Esophagus squamous epithelium (tissue), 4 donors: Measurements from ENCODE around the gene MTMR3.

Experiments
- POLR2A ChIP-seq, 4 donors: fragments of 450-650 bp; IDR thresholded peaks; one replicate each; pipeline ENCODE4 v1.6.1; 2017; ENCODE audit warnings: antibody characterized with exemption in 4 of 4, mild to moderate bottlenecking in 4 of 4, moderate library complexity in 3 of 4
- TF ChIP-seq, protein P1 (sequence below), 6 experiments: fragments of 450-650 bp in 4 of 6; fragments of 200-600 bp in 2 of 6; sonication (generic) in 2 of 6; IDR thresholded peaks; one replicate each; pipeline ENCODE4 v1.5.1; 2016 to 2019; ENCODE audit warnings: antibody characterized with exemption in 6 of 6, mild to moderate bottlenecking in 4 of 6, moderate library complexity in 4 of 6

DNA sequence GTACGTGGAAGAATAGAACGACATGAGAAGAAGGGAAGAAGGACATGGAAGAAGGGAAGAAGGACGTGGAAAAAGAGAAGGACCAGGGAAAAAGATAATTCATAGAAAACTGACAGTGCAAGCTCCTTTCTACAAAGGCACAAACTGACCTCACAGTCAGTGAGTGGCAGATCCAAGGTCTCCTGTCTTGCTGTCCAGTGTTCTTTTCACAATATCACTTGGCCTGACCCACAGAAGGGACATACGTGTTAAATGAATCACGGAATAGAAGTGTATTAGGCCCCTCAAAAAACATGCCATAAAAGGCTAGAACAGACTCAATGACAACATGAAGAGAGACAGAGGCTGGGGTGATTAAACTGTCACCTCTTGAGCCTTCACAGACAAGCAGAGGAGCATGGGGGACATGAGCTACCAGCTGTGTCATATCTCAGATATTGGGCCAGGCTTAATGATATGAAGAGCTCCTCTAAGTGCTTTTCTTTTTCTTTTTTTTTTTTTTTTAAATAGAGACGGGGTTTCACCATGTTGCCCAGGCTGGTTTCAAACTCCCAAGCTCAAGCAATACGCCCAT lies 49.5 kb upstream of the MTMR3 start:
- TF ChIP-seq POLR2A (IDR thresholded peaks at IDR 0.05): no peak
- TF ChIP-seq, protein P1, sequence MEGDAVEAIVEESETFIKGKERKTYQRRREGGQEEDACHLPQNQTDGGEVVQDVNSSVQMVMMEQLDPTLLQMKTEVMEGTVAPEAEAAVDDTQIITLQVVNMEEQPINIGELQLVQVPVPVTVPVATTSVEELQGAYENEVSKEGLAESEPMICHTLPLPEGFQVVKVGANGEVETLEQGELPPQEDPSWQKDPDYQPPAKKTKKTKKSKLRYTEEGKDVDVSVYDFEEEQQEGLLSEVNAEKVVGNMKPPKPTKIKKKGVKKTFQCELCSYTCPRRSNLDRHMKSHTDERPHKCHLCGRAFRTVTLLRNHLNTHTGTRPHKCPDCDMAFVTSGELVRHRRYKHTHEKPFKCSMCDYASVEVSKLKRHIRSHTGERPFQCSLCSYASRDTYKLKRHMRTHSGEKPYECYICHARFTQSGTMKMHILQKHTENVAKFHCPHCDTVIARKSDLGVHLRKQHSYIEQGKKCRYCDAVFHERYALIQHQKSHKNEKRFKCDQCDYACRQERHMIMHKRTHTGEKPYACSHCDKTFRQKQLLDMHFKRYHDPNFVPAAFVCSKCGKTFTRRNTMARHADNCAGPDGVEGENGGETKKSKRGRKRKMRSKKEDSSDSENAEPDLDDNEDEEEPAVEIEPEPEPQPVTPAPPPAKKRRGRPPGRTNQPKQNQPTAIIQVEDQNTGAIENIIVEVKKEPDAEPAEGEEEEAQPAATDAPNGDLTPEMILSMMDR (IDR thresholded peaks at IDR 0.05): no peak
